Smooth muscle cell of the brain vasculature (primary cell): ENCODE measurements around the gene THSD7A.

Experiments
- DNase-seq: peaks from one replicate; pipeline ENCODE4 v3.0.0-alpha.2; 2012; ENCODE audit warnings: low read depth, low spot score

Gene THSD7A

DNA sequence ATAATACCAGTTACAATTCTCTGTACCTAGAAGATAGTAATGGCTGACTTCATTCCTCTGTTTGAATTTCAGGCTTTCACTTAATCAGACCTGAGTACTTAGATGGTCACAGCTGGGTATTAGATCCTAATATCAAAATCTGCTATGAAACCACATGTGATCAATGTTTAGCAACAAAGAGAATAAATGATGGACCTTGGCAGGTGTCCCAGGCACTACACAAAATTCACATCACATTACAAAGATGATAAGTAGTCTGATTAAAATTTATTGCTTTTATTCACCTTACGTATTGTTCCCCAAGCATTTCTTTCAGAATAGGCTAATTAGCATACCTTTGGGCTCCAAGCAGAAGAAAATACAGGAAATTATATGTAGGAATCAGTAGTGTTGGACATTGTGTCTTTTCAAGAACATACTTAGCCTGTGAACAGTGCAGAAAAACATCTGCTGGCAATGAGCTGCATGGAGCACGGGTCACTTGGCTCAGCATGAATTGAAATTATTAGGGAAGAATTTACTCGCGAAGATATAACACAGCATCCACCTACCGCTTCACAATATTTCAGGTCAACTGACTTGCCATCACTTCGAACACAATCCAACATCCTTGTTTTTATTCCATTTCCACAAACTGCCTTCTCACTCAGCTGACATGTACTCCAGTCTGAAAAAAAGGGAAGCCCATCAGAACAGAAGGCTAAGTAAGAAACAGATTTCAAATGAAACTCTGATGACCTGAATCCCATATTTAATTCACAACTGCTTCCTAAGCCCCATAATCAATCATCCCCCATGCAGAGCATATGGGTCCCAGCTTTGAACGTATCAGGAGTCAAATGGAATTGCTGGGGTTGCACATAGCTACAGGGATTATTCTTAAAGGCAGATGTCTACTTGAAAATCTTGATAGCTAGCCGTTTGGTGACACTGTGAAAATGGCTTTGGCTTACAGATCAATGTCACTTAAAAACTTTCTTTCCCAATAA, 421.0 kb downstream of the THSD7A start:
- no peak for DNase-seq

DNA sequence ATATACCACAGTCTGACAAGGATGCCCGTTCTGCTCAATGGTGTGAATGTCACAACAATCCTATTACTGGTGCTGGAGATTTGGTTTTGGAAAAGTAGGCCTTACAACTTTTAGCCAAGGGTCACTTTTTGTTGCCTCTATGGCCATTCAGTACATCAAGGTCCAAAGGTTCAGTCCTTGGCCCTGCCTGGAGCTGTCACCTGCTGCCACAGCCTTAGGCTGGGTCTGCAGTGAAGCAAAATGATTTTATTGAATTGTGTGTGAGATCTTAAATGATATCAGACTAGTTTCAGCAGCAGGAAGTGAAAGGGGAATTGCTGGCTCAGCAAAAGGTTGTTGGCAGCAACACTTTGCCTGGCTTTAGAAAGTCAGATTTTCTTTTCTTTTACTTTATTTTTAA, 427.6 kb downstream of the THSD7A start:
- DNase-seq = no peak

DNA sequence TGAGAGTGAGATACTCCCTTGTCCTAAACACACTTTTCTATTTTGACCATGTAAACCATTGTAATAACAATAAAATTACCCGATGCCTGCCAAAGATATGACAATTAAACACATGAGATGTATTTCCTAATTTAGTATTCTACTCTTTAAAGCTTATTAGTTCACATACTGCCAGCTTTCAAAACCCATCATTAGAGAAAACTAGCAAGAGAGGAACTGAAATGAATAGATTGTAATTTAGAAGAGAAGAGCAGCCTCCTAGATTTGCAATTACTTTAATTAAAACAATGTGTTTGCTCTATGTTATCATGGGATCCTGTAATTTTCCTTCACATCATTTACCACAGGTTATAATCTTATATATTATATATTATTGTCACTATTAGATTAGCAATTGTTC, 428.2 kb downstream of the THSD7A start:
- no peak for DNase-seq

DNA sequence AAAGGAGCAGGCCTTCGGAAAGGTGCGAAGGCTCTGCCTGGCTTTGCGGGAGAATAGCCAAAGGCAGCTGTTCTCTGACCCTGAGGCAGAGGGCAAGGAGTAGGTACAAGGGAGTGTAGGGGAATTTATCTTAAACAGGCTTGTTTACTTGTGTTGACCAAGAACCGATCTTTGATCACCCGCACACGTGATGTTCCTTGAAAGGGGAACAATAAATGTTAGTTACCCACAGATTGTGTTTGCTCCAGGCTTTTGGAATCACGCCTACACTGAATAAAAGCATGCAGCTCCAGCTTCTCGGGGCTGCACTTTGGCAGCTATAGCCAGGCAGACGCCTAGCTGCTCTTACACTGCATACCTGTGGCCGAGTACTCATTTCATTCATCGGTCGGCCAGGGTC, 437.6 kb downstream of the THSD7A start:
- no peak for DNase-seq

DNA sequence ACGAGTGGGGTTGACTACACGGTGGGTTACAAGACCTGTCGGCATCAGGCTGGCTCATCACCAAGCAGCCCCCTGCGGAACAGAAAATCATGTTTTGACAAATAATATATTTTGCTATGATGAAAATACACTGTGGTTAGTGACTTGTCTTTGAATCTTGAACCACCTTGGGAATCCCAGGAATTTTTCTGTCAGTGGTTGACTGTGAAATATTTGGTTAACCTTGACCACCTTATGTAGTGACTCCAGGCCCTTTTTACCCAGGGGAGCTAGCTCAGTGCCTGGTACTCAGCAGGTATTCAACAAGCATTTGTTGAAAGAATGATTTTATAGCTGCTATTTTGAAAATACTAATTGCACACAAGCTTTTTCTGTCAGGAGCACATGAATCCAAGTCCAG, 452.4 kb downstream of the THSD7A start:
- DNase-seq = no peak

DNA sequence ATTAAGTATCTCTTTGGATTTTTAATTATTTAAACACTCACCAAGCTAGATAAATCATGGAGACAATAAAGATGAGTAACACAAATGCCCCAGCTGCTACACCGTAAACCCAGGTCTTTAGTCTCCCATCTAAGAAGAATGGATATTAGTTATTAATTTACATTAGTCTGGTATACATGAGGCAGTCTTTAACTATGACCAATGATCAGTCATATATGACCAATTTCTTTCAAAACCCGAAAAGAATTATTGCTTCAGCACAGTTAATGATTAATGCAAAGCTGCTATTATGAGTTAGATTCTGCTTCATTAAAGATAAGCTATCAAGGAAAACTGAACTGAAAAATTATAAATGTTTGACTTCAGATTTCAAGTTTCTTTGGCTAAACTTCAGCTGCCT, 455.5 kb downstream of the THSD7A start:
- no peak for DNase-seq

DNA sequence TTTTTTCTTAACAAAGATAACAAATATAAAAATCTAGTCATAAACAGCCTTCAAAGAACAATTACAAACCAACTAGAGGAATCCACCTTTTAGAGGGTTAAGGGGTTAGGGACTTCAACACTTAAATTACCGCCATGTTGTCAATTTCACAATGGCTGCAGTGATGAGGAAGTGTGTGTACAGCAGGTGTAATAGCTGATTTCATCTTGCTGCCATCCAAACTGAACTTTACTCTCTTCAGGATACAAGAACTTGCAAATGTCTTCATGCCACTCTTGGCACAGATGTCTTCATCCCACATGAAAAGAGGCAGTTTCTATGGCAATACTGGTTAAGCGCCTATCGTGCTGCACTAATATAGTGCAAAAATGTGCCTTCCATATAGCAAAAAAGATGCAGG, 457.4 kb downstream of the THSD7A start:
- no peak for DNase-seq

DNA sequence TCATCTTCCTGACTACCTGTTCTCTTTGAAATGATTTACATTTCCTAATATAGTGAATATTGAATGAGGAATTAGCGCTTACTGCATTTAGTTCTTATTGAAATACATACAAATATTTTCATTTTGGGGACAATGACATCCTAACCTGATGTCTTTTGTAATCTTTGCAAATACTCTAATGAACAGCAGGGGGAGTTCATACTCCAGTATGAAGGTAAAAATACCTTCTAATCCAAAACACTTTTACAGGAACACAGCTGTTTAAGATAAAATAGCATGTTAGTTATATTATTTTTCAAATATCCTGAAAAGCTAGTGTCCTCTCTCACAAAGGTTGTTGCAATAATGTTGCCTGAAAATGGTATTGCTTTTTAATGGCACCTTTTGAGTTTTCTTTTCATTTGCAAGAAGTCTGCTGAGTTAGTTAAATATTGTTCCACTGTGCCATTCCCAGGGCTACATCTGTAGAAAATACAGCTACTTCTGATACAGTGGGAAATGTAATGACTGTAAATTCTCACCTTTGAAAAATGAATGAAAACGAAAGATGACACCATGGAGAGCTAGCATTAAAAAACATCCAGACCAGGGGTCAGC, 458.4 kb downstream of the THSD7A start:
- DNase-seq = no peak

DNA sequence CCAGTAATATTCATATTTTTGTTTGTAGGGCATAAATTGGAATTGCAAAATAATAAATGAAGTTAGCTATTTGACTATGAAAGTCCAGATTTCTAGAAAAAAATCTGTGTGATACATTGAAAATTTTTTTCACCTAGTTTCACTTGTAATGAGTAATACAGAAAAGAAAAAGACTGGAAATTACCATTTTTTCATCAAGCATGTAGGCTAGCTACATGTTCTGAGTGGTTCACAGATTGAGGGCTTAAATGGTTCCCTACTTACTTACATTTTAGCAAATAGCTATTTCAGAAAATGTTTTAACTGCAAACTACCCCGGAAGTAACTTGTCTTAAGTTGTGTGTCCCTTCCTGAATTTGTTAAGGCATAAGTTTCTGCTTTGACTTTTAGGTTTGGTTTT, 462.3 kb downstream of the THSD7A start:
- no peak for DNase-seq

DNA sequence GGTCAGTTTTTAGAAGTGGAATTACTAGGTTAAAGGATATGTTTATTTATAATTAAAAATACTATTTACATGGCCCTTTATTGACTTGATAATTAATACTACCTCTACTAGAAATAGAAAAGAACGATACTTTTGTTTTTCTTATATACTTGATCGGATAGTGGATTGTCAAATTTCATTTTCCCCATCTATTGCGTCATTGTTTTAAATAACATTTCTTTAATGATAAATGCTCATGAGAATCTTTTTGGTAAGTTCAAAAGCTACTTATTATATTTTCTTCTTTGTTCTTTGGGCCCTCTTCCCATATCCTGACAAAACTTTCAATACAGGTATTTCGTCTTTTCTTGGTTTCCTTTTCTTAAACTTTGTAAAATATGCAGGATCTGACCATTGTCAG, 465.9 kb downstream of the THSD7A start:
- no peak for DNase-seq

DNA sequence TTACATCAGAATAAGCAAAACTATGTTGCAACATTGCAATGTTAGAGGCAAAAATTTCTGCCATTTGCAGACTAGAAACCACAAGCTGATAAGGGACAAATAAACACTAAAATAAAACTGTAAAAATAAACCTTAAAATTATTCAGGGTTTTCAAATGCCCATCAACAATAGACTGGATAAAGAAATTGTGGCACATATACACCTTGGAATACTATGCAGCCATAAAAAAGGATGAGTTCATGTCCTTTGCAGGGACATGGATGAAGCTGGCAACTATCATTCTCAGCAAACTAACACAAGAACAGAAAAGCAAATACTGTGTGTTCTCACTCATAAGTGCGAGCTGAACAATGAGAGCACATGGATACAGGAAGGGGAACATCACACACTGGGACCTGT, 473.4 kb downstream of the THSD7A start:
- no peak for DNase-seq

DNA sequence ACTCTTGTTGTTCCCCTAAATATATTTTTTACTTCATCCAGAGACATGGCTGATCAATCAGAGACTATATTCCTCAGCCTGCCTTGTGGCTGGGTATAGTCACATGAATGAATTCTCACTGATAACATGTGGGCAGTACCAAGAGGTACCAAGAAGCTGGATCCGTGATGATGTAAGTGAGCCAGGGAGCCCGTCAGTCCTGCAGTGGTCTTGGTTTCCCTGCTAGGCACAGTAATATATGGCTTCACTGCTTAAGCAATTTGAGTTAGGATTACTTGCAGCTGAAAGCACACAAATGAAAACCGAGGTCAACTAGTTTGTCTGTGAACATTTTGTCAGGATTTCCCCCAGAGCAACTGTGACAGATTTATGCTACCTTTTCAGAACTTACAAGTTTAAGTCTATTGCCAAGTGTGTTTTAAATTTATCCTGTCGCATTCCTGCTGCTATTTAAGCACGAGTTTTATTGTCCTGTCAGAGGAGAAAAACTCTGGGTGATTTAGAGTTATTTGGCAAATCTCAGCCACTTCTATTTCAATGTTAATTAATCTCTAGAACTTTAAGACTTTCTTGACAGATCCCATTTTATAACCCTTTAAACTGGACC, 476.5 kb downstream of the THSD7A start:
- DNase-seq = no peak

DNA sequence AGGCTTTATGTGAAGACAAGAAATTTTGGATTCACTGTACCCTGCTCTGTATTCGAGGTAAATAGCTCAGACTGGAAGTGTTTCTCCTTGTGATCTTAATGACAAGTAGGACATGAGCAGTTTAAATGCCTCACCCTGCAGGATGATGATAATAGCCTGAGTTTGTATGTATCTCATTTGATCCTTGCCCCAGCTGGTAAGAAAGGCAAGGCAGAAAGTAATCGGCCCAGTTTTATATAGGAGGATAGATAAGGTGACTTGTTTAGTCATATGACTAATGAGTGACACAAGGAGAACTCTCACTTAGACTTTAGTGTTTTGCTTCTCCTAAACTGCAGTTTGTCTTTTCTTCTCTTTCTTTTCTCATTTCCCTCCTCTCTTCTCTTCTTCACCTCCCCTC, 485.7 kb downstream of the THSD7A start:
- no peak for DNase-seq

DNA sequence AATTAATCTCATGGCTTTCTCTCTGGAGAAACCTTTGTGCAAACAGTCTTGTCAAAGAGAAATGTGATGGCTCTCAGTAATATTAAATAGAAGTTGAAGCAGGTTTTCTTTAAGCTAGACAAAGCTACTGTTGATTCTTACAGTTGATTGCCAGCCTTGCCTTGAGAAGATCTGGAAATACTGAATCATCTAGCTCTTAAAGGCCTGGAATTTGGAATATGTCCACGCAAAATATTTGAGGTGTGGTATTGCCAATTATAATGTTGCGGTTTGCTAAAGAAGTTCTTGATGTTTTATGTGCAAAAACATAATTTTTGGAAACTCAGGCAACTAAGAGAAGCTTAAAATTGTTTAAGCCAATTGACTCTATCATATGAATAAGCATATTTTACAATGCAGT, 486.4 kb downstream of the THSD7A start:
- no peak for DNase-seq

DNA sequence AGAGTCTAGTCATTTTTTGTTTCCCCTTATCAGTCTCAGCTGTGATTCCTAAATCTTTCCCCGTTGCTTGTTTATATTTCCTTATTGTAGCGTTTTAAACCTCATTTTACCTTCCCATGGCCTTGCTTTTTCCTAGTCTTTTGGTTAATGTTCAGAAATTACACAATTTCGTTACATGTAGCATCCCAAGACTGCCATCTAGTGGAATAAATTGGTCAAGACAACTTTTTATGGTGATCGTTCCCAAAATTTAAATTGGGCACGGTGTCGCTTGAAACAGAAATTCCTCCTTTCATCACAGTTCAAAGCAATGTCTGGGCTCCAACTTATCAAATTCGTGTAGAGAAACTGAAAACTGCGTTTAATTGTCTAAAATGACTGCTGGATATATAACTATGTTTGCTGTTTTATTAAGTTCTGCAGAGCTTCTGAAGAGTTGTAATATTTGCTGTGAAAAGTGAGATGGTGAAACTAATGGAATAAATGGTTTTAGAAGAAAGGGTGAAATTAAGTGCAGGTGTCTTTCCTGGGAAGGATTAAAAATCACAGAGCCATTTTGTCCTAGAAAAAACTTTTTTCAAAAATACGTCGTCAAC, 488.1 kb downstream of the THSD7A start:
- DNase-seq = no peak

DNA sequence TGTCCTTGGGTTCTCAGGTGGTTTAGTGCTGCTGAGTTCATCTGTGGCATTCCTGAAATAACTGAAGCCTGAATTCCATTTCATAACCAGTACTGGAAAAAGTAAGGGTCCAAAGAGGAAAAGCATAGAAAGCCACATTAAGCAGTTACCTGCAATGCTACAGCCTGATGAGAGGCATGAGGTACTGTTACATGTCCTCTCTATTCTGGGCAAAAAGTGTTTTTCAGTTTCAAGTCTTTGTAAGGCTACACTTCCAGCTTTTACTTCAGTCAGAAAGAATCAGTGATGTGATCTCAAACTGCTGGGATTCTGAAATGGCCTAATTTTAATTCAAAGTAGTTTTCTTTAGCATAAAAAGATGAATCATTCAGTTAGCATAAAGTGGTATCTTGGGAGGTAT, 488.9 kb downstream of the THSD7A start:
- no peak for DNase-seq

DNA sequence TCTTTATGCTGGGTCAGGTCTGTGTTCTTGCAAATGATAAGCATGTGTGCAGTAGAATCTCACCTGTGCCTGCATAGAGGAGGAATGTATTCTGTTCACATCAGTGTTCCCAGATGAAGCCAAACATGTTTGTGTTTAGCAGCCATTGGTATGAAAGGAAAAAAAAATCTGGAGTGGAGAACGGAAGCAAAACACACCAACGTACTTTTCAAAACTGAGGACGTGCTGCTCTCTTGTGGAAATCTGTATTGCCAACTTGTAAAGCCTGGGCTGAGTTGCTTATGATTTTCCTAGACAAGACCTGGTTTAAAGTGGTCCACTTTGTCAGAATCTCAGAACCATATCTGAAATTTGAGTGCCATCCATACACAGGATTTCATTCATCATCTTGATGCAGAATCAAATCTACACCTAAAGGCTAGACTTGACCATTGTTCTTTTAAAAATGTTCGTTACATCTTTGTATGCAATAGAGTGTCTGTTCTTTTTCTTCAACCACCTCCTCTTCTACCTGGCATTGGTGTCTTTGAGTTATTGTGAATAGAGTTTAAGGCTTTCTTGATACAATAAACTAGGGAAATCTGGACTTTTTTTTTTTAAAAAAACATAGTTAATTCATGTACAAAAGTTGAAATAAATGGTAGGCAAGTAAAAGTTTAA, 490.6 kb downstream of the THSD7A start:
- DNase-seq = no peak

DNA sequence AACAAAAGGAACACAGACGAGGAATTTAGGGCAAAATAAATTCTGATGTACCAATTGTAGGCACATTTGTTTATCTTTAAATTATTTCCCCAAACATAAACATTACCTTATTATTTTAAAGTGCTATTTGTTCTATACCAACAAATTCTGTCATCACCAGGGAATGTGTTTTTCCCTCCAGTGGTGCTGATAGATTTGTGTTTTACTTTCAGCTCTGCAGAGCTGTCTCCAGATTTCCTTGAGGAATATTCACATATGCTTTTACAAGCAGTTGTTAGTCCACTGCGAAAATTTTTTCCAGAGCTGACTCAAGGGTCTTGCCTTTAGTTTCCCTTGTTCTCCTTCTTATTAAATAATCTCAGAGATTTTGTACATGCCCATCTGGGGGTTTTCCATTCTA, 495.6 kb downstream of the THSD7A start:
- no peak for DNase-seq

DNA sequence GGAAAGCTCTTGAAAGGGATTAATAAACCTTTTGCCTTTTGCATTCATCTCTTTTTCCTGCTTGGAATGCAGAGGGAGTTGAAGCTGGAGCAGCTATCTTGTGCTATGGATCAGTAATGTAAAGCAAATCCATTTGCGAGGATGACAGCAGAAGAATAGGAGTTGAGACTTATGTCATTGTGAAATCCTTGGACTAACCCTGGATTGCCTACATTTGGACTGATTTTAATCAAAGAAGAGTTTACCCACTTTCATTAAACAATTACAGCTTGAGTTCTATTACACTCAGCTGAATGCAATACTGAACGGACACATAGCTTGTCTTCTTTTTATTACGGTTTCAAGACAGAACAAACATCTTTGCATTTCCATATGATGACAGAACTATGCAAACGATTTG, 496.1 kb downstream of the THSD7A start:
- no peak for DNase-seq

DNA sequence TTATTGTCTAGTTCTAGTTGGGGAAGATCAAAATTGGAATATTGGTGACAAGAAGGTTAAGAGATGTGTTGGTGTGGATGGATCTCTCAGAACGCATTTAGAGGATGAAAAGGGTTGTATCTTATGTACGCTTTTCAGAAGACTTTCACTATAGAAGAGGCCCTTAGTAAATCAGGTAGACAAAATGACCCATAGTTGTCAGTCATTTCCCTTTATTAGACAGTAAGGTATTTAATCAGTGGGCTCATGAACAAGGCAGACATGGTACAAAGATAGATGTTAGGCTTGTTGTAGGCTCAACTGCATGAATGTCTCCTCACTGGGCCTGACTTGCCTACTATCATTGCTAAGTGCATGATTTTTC, 499.2 kb downstream of the THSD7A start:
- DNase-seq = no peak

DNA sequence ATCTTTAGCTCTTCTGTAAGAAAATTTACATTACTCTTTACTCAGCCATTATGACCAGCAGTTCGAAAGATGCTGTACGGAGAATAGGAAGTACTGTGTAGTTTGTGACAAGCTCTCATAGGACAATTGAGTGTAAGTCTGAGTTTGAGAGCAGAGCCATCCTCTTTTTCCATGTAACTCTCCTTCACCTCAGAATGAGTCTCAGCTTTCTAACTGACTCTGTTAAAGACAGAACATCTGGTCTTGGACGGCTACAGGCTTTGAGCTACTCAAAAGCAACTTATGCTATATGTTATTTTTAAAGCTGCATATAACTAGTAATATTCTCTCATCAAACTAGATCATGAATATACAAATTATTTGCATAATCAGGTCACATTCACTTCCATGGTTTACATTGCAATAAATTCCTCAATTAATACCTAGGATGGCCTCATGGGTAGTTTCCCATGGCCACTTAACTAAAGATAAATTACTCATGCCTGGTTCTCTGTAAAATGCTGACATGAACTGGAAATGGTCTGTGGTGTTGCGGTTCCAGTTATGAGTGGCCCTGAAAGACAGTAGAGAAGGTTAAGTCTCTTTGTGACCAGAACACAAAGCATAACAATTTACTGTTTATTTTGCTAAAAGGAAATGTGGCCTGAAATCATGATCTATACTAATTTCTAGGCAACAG, 499.7 kb downstream of the THSD7A start:
- no peak for DNase-seq
